Urothelium cell line (cell line): Measurements from ENCODE around the gene EPHA2.
"Not testable (repeated sequence)": the region's sequence is repeated elsewhere in the genome, so short reads cannot be mapped to it uniquely, and the experiment has no call there.

ENCODE experiments used
- DNase-seq: peaks from one replicate; pipeline ENCODE4 v3.0.0; 2011; ENCODE audit warnings: low spot score, mixed read lengths
- FAIRE-seq: peaks from 2 replicates; lab custom pipeline; 2011; peaks lifted over from hg19 to GRCh38; lab: Jason Lieb, UNC

The EPHA2 gene

DNA sequence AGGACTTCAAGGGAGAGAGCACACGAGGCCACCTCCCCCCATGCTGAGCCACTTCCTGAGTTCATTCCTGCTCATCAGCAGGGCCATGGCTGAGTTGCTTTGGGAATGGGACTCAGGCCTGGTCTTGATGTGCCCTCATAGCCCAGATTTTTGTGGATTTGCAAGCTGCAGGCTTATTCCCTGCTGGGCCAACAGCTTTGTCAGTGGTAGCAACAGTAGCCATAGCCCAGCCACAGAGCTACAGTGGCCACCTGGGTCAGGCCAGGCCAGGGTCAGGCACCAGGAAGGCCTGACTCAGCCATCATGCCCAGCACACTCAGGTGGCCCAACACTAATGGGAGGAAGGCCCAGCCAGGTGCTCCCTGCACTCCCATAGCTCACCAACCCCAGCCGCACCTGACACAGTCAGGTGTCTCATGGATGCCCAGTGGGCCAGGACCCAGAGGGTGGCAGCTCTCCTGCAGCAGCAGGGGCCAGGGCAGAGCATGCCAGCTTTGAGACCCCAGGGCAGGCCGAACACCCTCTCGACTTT, 33.5 kb downstream of the EPHA2 start:
- DNase-seq (no peak), FAIRE-seq (peak; percentile 30)

- DNase-seq = no peak
- no peak for FAIRE-seq
Observed at GRCh38 chr1:16120940-16121410, 34.9 kb downstream of the EPHA2 start.

DNA sequence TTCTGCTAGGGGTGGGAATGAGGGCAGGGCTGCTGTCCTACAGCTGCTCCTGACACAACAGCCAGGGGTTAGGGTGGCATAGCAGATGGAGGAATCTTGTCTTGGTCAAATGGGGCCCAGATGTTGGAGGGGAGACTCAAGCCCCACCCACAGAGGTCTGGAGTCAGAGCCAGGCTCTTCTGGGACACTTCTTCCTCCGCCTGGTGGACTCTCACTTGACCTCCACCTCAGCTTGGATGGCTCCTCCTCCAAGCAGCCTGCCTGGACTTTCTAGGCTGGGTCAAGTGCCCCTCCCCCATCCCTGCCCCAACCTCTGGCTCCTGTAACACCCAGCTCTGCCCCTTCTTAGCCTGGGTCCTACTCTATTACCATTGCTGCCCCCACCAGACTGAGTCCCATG, 35.5 kb downstream of the EPHA2 start:
- FAIRE-seq (no peak), DNase-seq (no peak)

GRCh38 chr1:16119926-16120325, 35.9 kb downstream of the EPHA2 start:
- FAIRE-seq (no peak), DNase-seq (no peak)

GRCh38 chr1:16119504-16119903, 36.4 kb downstream of the EPHA2 start:
- DNase-seq (no peak), FAIRE-seq (no peak)

- no peak for DNase-seq
- no peak for FAIRE-seq
Observed at GRCh38 chr1:16118706-16119105, 37.2 kb downstream of the EPHA2 start.

- no peak for FAIRE-seq
- DNase-seq = no peak
Observed at GRCh38 chr1:16117936-16118335, 37.9 kb downstream of the EPHA2 start.

DNA sequence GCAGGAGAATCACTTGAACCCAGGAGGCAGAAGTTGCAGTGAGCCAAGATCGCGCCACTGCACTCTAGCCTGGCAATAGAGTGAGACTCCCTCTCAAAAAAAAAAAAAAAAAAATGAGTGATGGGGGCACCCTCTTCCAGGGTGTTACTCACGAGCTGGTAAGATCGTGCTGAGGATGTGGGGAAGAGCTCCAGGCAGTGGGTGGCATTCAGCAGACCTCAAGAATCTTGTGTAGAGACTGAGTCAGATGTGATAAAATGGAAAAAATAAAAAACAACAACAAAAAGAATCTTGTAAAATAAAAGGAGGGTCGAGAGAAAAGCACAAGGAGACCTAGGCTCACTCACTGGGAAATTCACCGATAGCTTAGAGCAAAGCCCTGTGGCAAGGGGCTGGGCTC, 38.5 kb downstream of the EPHA2 start:
- FAIRE-seq = no peak
- no peak for DNase-seq

- no peak for DNase-seq
- FAIRE-seq = no peak
Observed at GRCh38 chr1:16116625-16117024, 39.2 kb downstream of the EPHA2 start.

- no peak for DNase-seq
- FAIRE-seq = no peak
Observed at GRCh38 chr1:16116002-16116401, 39.9 kb downstream of the EPHA2 start.

DNA sequence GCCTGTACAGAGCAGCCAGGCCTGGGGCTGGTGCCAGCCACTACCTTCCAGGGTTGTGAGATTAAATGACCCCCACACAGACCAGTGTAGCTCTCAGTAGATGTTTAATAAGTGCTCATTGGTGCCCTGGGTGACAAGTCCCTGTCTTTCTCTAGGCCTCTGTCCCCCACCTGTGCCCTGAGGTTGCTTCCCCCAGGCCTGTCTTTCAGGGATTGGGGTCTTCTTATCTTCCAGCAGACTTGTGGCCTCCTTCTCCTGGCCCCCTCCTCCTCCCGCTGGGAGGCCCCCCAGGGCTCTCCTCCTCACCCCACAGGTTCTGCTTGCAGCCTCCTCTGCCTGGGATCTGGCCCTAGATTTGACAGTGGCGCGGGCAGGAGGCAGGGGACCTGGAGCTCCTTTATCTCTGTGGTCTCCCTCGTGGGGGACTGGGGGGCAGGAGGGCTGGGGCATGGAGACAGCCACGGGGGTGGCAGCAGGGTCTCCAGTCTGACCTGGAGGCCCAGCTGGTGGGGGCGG, 40.3 kb downstream of the EPHA2 start:
- no peak for FAIRE-seq
- no peak for DNase-seq

GRCh38 chr1:16114527-16115467, 41.1 kb downstream of the EPHA2 start:
- no peak for DNase-seq
- FAIRE-seq = no peak

DNA sequence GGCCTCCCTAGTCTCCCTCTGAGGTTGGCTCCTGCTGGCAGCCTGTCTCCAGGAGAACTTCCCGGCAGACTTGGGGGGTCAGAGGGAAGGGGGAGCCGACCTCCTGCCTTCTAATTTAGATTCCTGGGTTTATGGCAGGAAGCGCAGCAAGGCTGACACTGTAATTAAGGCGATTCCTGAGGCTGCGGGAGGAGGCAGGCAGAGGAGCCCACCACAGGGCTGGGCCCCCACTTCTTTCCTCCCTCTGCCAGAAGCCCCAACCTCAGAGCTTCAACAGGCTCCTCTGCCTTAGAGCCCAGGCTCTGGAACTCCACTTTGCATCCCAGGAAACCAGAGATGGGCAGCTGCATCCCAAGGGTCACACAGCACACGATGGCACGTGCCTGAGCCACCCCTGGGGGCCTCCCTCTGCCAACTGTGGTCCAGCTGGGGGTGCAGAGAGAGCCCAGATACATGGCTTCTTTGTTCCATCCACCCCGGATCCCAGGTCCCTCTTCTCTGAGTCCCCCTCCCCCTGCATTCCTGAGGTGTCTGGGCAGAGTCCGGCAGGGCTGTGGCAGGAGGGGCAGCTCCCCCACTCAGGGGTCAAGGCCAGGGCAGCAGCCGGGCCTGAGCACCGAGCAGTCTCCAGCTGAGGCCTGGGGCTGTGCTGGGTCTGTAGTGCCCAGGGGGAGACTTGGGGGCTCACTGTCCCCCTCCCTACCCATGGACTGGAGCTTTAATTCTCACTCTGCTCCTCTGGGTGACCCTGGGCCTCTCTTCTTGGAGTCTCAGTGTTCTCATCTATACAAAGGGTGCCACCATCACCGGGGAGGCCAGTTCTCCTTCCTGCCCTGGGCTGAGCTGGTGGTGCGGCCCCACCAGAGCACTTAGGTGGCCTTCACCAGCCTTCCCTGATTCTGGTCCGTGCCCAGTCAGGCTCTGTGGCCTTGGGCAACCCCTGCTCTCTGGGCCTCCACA, 43.0 kb downstream of the EPHA2 start:
- no peak for FAIRE-seq
- DNase-seq = peak; percentile 63

GRCh38 chr1:16111771-16112595, 43.9 kb downstream of the EPHA2 start:
- FAIRE-seq (no peak), DNase-seq (peak; percentile 58)

DNA sequence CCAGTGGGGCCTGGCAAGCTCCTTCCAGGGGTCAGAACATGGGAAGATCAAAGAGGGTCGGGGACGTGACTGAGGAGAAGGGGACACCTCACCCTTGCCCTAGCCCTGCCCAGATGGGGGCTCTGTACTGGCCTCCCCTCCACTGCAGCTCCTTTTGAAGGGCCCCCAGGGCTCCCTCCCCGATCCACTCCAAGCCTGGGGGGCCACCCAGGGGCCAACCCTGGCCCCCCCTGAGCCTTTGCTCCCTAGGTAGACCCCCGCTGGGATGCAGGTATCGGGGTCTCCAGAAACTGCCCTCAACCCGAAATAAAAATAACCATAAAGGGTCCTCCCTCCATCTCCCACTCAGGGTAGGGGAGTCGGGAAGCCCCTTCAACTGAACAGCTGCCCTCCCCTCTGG, 45.0 kb downstream of the EPHA2 start:
- DNase-seq (no peak), FAIRE-seq (no peak)

DNA sequence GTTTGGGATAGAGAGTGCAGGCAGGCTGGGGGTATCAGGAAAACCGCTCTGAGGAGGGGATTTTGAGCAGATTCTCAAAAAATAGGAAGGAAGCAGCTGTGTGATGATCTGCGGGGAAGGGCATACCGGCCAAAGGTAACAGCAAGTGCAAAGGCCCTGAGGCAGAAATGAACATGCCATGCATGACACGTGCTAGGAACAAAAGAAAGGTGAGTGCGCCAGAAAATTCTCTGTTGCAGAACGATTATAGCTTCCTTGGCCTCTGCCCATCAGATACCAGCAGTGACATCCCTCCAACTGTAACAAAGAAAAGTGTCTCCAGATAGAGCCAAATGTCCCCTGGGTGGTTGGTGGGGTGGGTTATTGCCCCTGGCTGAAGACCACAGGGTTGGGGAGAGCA, 45.4 kb downstream of the EPHA2 start:
- no peak for DNase-seq
- no peak for FAIRE-seq

DNA sequence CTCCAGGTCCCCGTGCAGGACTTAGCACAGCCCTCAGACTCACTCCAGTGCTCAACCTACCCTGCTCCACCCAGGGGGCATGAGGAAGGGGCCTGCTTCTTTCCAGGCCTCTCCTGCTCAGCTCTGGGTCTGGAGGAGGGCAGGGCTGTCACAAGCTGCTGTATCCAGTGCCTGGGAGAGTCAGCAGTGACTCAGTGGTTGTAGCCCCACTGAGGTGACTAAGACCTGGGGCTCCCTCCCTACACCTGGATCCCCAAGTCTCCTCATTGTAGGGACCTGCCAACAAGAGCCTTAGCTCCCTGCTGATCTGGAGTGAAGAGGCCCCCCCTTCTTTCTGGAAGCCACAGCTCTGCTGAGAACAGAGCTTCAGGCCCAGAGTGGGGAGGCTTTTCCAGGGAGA, 46.3 kb downstream of the EPHA2 start:
- DNase-seq (no peak), FAIRE-seq (no peak)

DNA sequence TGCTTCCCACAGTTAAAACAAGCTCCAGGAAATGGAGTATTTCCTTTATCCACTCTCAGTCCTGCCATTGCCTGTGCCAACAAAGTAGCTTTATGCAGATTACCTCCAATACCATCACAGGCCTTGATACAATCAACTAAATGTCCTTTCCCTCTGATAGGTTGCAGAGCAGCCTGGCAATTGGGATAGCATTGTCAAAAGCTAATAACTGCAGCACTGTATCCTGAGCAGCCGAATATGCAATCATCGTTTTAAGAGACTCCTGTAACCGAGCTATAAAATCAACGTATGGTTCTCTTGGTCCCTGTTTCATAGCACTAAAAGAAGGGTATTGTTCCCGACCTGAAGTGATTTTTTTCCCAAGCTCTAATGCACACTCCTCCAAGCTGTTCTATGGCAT, 48.8 kb downstream of the EPHA2 start:
- not testable (repeated sequence) for FAIRE-seq, DNase-seq

- DNase-seq (no peak), FAIRE-seq (no peak)
Observed at GRCh38 chr1:16101623-16102022, 54.2 kb downstream of the EPHA2 start.

DNA sequence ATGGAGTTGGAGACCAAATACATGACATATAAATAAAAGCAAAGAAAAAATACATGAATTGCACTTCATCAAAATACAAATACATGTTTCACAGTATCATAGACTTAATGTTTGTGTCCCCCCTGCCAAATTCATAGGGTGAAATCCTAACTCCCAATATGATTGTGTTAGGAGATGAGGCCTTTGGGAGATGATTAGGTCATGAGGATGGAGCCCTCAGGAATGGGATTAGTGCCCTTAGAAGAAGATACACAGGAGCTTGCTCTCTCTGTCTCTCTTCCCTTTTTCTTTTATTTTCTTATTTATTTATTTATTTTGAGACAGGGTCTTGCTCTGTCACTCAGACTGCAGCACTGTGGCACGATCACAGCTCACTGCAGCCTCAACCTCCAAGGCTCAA, 56.5 kb downstream of the EPHA2 start:
- DNase-seq (no peak), FAIRE-seq (no peak)
